H9 (cell line): Measurements from ENCODE around the gene AIG1. TPM values are rescaled to one million over a fixed set of nuclear protein-coding genes. Genes with fewer than 3 reads are reported as not detected.

ENCODE experiments used
- DNase-seq: peaks from one replicate; pipeline ENCODE4 v3.0.0-alpha.2; 2017
- H2AFZ ChIP-seq: one replicate; pipeline ENCODE4 v1.6.1; 2013; ENCODE audit warnings: mild to moderate bottlenecking, low read length, control low read depth, moderate library complexity
- H2AK5ac ChIP-seq: 2 replicates; pipeline ENCODE4 v1.6.1; 2013; ENCODE audit warnings: low read length, control low read depth, mixed read lengths; ENCODE audit not compliant: insufficient read length
- H2BK120ac ChIP-seq: one replicate; pipeline ENCODE4 v1.6.1; 2013; ENCODE audit warnings: low read depth, mild to moderate bottlenecking, low read length, control low read depth, inconsistent platforms; ENCODE audit not compliant: poor library complexity, severe bottlenecking
- H2BK12ac ChIP-seq: 2 replicates; pipeline ENCODE4 v1.6.1; 2013; ENCODE audit warnings: low read length, control low read depth, mixed read lengths, low read depth; ENCODE audit not compliant: insufficient read length
- H2BK15ac ChIP-seq: 2 replicates; pipeline ENCODE4 v1.6.1; 2013; ENCODE audit warnings: low read depth, low read length, control low read depth
- H2BK20ac ChIP-seq: one replicate; pipeline ENCODE4 v1.6.1; 2013; ENCODE audit warnings: low read depth, mild to moderate bottlenecking, low read length, control low read depth, inconsistent platforms; ENCODE audit not compliant: poor library complexity, severe bottlenecking
- H2BK5ac ChIP-seq: 2 replicates; pipeline ENCODE4 v1.6.1; 2013; ENCODE audit warnings: low read length, control low read depth, mixed read lengths; ENCODE audit not compliant: insufficient read length
- H3K14ac ChIP-seq: 2 replicates; pipeline ENCODE4 v1.6.1; 2013; ENCODE audit warnings: low read length, control low read depth; ENCODE audit not compliant: insufficient read depth
- H3K18ac ChIP-seq: 2 replicates; pipeline ENCODE4 v1.6.1; 2013; ENCODE audit warnings: low read depth, mild to moderate bottlenecking, mixed read lengths, low read length, control low read depth; ENCODE audit not compliant: insufficient read length
- H3K23ac ChIP-seq: 2 replicates; pipeline ENCODE4 v1.6.1; 2013; ENCODE audit warnings: low read length, control low read depth, mixed read lengths, low read depth; ENCODE audit not compliant: insufficient read length
- H3K23me2 ChIP-seq: 2 replicates; pipeline ENCODE4 v1.6.1; 2013; ENCODE audit warnings: low read depth, mild to moderate bottlenecking, mixed read lengths, low read length, control low read depth; ENCODE audit not compliant: insufficient read length, poor library complexity, severe bottlenecking
- H3K27ac ChIP-seq: 2 replicates; pipeline ENCODE4 v1.5.1; 2013; ENCODE audit warnings: low read length, control low read depth, mixed read lengths, low read depth; ENCODE audit not compliant: insufficient read length
- H3K27me3 ChIP-seq: 2 replicates; pipeline ENCODE4 v1.6.1; 2013; ENCODE audit warnings: low read length, control low read depth, inconsistent platforms; ENCODE audit not compliant: insufficient read depth
- H3K4ac ChIP-seq: 2 replicates; pipeline ENCODE4 v1.6.1; 2013; ENCODE audit warnings: low read depth, mild to moderate bottlenecking, control low read depth, inconsistent platforms, low read length, moderate library complexity
- H3K4me1 ChIP-seq: 2 replicates; pipeline ENCODE4 v1.6.1; 2013; ENCODE audit warnings: low read length, control low read depth, inconsistent platforms; ENCODE audit not compliant: insufficient read depth
- H3K4me2 ChIP-seq: 2 replicates; pipeline ENCODE4 v1.6.1; 2013; ENCODE audit warnings: low read length, control low read depth, mixed read lengths; ENCODE audit not compliant: insufficient read length, insufficient read depth
- H3K56ac ChIP-seq: 2 replicates; pipeline ENCODE4 v1.6.1; 2013; ENCODE audit warnings: low read depth, mild to moderate bottlenecking, mixed read lengths, low read length, control low read depth; ENCODE audit not compliant: insufficient read length
- H3K79me1 ChIP-seq: 2 replicates; pipeline ENCODE4 v1.6.1; 2013; ENCODE audit warnings: low read depth, mild to moderate bottlenecking, moderate library complexity, low read length, control low read depth, inconsistent platforms; ENCODE audit not compliant: insufficient read depth, poor library complexity, severe bottlenecking
- H3K79me2 ChIP-seq: 2 replicates; pipeline ENCODE4 v1.6.1; 2013; ENCODE audit warnings: low read length, control low read depth, inconsistent platforms; ENCODE audit not compliant: insufficient read depth
- H3K9ac ChIP-seq: 2 replicates; pipeline ENCODE4 v1.6.1; 2013; ENCODE audit warnings: low read length, control low read depth, mixed read lengths; ENCODE audit not compliant: insufficient read length; ENCODE audit errors: extremely low read depth
- H3K9me3 ChIP-seq: one replicate; pipeline ENCODE4 v1.6.1; 2013; ENCODE audit warnings: low read depth, low read length, inconsistent platforms; ENCODE audit not compliant: control insufficient read depth
- H3T11ph ChIP-seq: one replicate; pipeline ENCODE4 v1.6.1; 2013; ENCODE audit warnings: mild to moderate bottlenecking, low read length, control low read depth, inconsistent platforms
- H4K20me1 ChIP-seq: one replicate; pipeline ENCODE4 v1.6.1; 2013; ENCODE audit not compliant: control insufficient read depth, insufficient read length, insufficient read depth
- H4K5ac ChIP-seq: 2 replicates; pipeline ENCODE4 v1.6.1; 2013; ENCODE audit warnings: low read depth, mild to moderate bottlenecking, mixed read lengths, low read length, control low read depth; ENCODE audit not compliant: insufficient read length
- H4K8ac ChIP-seq: replicated peaks from 2 replicates; pipeline ENCODE4 v1.6.1; 2013; ENCODE audit warnings: low read length, control low read depth, mixed read lengths, low read depth; ENCODE audit not compliant: insufficient read length
- H4K91ac ChIP-seq: 2 replicates; pipeline ENCODE4 v1.6.1; 2013; ENCODE audit warnings: low read depth, mild to moderate bottlenecking, moderate library complexity, mixed read lengths, low read length, control low read depth; ENCODE audit not compliant: insufficient read length
- H3K27ac Mint-ChIP-seq, 3 experiments: 2 replicates in 2 of 3; 3 replicates in 1 of 3; pipeline ENCODE4 v1.8.0; 2020 to 2021; ENCODE audit warnings: mixed read lengths in 3 of 3, mild to moderate bottlenecking in 1 of 3, moderate library complexity in 1 of 3
- H3K27me3 Mint-ChIP-seq: 2 replicates; pipeline ENCODE4 v1.8.0; 2021; ENCODE audit warnings: low read depth, mild to moderate bottlenecking, moderate library complexity, mixed read lengths
- H3K36me3 Mint-ChIP-seq, 3 experiments: 2 replicates in 2 of 3; 3 replicates in 1 of 3; pipeline ENCODE4 v1.8.0; 2020 to 2021; ENCODE audit warnings: low read depth in 3 of 3, mixed read lengths in 3 of 3; ENCODE audit not compliant: insufficient read depth in 1 of 3
- H3K4me1 Mint-ChIP-seq, 2 experiments: 2 replicates each; pipeline ENCODE4 v1.8.0; 2020; ENCODE audit warnings: mixed read lengths in 2 of 2
- H3K4me3 Mint-ChIP-seq, 2 experiments: 2 replicates in 1 of 2; 3 replicates in 1 of 2; pipeline ENCODE4 v1.8.0; 2020 to 2021; ENCODE audit warnings: mild to moderate bottlenecking in 2 of 2, mixed read lengths in 2 of 2, moderate library complexity in 1 of 2
- H3K9me3 Mint-ChIP-seq, 2 experiments: 2 replicates in 1 of 2; 3 replicates in 1 of 2; pipeline ENCODE4 v1.8.0; 2020; ENCODE audit warnings: mild to moderate bottlenecking in 2 of 2, mixed read lengths in 2 of 2, moderate library complexity in 1 of 2
- CTCF ChIP-seq: fragments of 200-600 bp; sonication (generic); conservative IDR thresholded peaks from 3 replicates; pipeline ENCODE4 v1.8.0; 2021; ENCODE audit warnings: antibody characterized with exemption, mild to moderate bottlenecking
- WGBS: extraction: QIAGEN DNeasy Blood & Tissue Kit; methylation state at CpG from one replicate; pipeline ENCODE4 v1.1.7; 2013; ENCODE audit warnings: missing lambda C conversion rate, low lambda C conversion rate, mixed read lengths; ENCODE audit not compliant: insufficient read length; ENCODE audit errors: extremely low coverage; 5-methylcytosine and 5-hydroxymethylcytosine counted together
- total RNA-seq: library from RNA; stranded (reverse); gene quantifications from 2 replicates; pipeline ENCODE4 v1.2.1, GENCODE V29; 2021

AIG1 gene
- total RNA-seq, 1 experiment from 2014 or later = 44.6 TPM

- no CpG with 5 or more reads among the region's 2 CpGs for WGBS
- Mint-ChIP-seq H3K27me3 (no peaks in the 10 kb centered on the region), H3K27ac (peak overlapping the region in 1 of 3 experiments; percentile 29; a peak in 1 of 7 replicates), H3K4me3 (no peak overlapping the region), H3K36me3 (peaks cover 0 to 3% (median 3%) of the 10 kb centered on the region in 3 experiments; a peak in 3 of 7 replicates), H3K9me3 (no peaks in the 10 kb centered on the region), H3K4me1 (peaks cover 18 to 23% of the 10 kb centered on the region in 2 experiments)
- no peak for TF ChIP-seq CTCF
- no peak overlapping the region for H3K14ac ChIP-seq
- no peak overlapping the region for H3K4me2 ChIP-seq
- no peak overlapping the region for H2AK5ac ChIP-seq
- no peak overlapping the region for H3K56ac ChIP-seq
- H3K4me1 ChIP-seq = no peaks in the 10 kb centered on the region; the same call in 1 of the 2 replicates
- no peak overlapping the region for H3K27ac ChIP-seq
- H3T11ph ChIP-seq = no peak overlapping the region
- H3K27me3 ChIP-seq = no peaks in the 10 kb centered on the region
- H4K20me1 ChIP-seq = no peaks in the 10 kb centered on the region
- H2BK5ac ChIP-seq = no peak overlapping the region
- H3K9ac ChIP-seq = no peak overlapping the region
- H3K9me3 ChIP-seq = no peaks in the 10 kb centered on the region
- H3K79me2 ChIP-seq = no peaks in the 10 kb centered on the region
- H4K91ac ChIP-seq = no peak overlapping the region
- no peak overlapping the region for H3K23ac ChIP-seq
- H2BK15ac ChIP-seq = no peak overlapping the region
- no peak overlapping the region for H2BK20ac ChIP-seq
- H2BK120ac ChIP-seq = no peak overlapping the region
- no peak overlapping the region for H2BK12ac ChIP-seq
- no peak overlapping the region for H3K4ac ChIP-seq
- no peak overlapping the region for H3K18ac ChIP-seq
- no peaks in the 10 kb centered on the region for H3K23me2 ChIP-seq
- H4K8ac ChIP-seq = no peak overlapping the region
- no peak overlapping the region for H4K5ac ChIP-seq
- no peak overlapping the region for H2AFZ ChIP-seq
- DNase-seq = no peak
- no peaks in the 10 kb centered on the region for H3K79me1 ChIP-seq
These were observed 162.1 kb downstream of the AIG1 start for GRCh38 chr6:143222801-143223231.
